Activated T-cell treated with anti-CD3 and anti-CD28 coated beads, Interleukin-2, amount 50 U/mL, for 24 hours (primary cell): ENCODE data around the gene ORM1.
"Not testable (repeated sequence)": the region's sequence is repeated elsewhere in the genome, so short reads cannot be mapped to it uniquely, and the experiment has no call there.

ENCODE experiments used
- DNase-seq: peaks from one replicate; pipeline ENCODE4 v3.0.0-alpha.2; 2020
- H3K27ac Mint-ChIP-seq: 2 replicates; pipeline ENCODE4 v1.8.0; 2020; ENCODE audit warnings: mild to moderate bottlenecking, mixed read lengths
- H3K27me3 Mint-ChIP-seq: 2 replicates; pipeline ENCODE4 v1.8.0; 2020; ENCODE audit warnings: mixed read lengths
- H3K36me3 Mint-ChIP-seq: 2 replicates; pipeline ENCODE4 v1.8.0; 2020; ENCODE audit warnings: low read depth, mixed read lengths
- H3K4me1 Mint-ChIP-seq: 2 replicates; pipeline ENCODE4 v1.8.0; 2020; ENCODE audit warnings: low read depth, mixed read lengths
- H3K4me3 Mint-ChIP-seq: 2 replicates; pipeline ENCODE4 v1.8.0; 2020; ENCODE audit warnings: mild to moderate bottlenecking, moderate library complexity, mixed read lengths
- H3K9me3 Mint-ChIP-seq: 2 replicates; pipeline ENCODE4 v1.8.0; 2020; ENCODE audit warnings: mixed read lengths

The ORM1 gene

GRCh38 chr9:114321759-114322158 is 1.1 kb upstream of the ORM1 start:
- Mint-ChIP-seq H3K9me3 (no peaks in the 10 kb centered on the region), H3K4me3 (no peak overlapping the region), H3K4me1 (peaks cover 10% of the 10 kb centered on the region), H3K36me3 (no peaks in the 10 kb centered on the region), H3K27me3 (peaks cover 11% of the 10 kb centered on the region), H3K27ac (peak overlapping the region; percentile 55)
- no peak for DNase-seq

- H3K9me3 Mint-ChIP-seq, DNase-seq, H3K27ac Mint-ChIP-seq, H3K4me3 Mint-ChIP-seq, H3K36me3 Mint-ChIP-seq: not testable (repeated sequence)
- peaks cover 11% of the 10 kb centered on the region for H3K27me3 Mint-ChIP-seq
- peaks cover 10% of the 10 kb centered on the region for H3K4me1 Mint-ChIP-seq
These were observed 609 bp upstream of the ORM1 start for GRCh38 chr9:114322160-114322818.

- not testable (repeated sequence) for DNase-seq, H3K4me1 Mint-ChIP-seq, H3K36me3 Mint-ChIP-seq, H3K27me3 Mint-ChIP-seq, H3K9me3 Mint-ChIP-seq, H3K27ac Mint-ChIP-seq, H3K4me3 Mint-ChIP-seq
These were observed 951 bp downstream of the ORM1 start for GRCh38 chr9:114323849-114324248.

- no peaks in the 10 kb centered on the region for H3K27me3 Mint-ChIP-seq
- no peak overlapping the region for H3K4me3 Mint-ChIP-seq
- no peak for DNase-seq
- H3K36me3 Mint-ChIP-seq, result no peaks in the 10 kb centered on the region
- H3K9me3 Mint-ChIP-seq, result no peaks in the 10 kb centered on the region
- peaks cover 9% of the 10 kb centered on the region for H3K4me1 Mint-ChIP-seq
- H3K27ac Mint-ChIP-seq, result no peak overlapping the region
These were observed 1.6 kb downstream of the ORM1 start for GRCh38 chr9:114324492-114324891.

- not testable (repeated sequence) for DNase-seq, H3K36me3 Mint-ChIP-seq, H3K27me3 Mint-ChIP-seq, H3K9me3 Mint-ChIP-seq, H3K4me1 Mint-ChIP-seq, H3K27ac Mint-ChIP-seq, H3K4me3 Mint-ChIP-seq
These were observed 2.1 kb downstream of the ORM1 start for GRCh38 chr9:114324965-114325364.

- not testable (repeated sequence) for H3K36me3 Mint-ChIP-seq, H3K27me3 Mint-ChIP-seq, H3K4me3 Mint-ChIP-seq, H3K27ac Mint-ChIP-seq, H3K9me3 Mint-ChIP-seq, DNase-seq
- peaks cover 12% of the 10 kb centered on the region for H3K4me1 Mint-ChIP-seq
These were observed 2.9 kb downstream of the ORM1 start for GRCh38 chr9:114325684-114326254.

GRCh38 chr9:114327749-114328148 is 4.9 kb downstream of the ORM1 start:
- Mint-ChIP-seq H3K4me3 (no peak overlapping the region), H3K27me3 (no peaks in the 10 kb centered on the region), H3K9me3 (no peaks in the 10 kb centered on the region), H3K36me3 (no peaks in the 10 kb centered on the region), H3K27ac (no peak overlapping the region), H3K4me1 (peaks cover 15% of the 10 kb centered on the region)
- no peak for DNase-seq

GRCh38 chr9:114328357-114328820 is 5.5 kb downstream of the ORM1 start:
- not testable (repeated sequence) for H3K36me3 Mint-ChIP-seq, DNase-seq, H3K27me3 Mint-ChIP-seq, H3K4me3 Mint-ChIP-seq, H3K27ac Mint-ChIP-seq, H3K9me3 Mint-ChIP-seq
- peaks cover 15% of the 10 kb centered on the region for H3K4me1 Mint-ChIP-seq

GRCh38 chr9:114328937-114329624 is 6.2 kb downstream of the ORM1 start:
- H3K9me3 Mint-ChIP-seq, H3K27ac Mint-ChIP-seq, H3K36me3 Mint-ChIP-seq, H3K4me3 Mint-ChIP-seq, H3K27me3 Mint-ChIP-seq, DNase-seq: not testable (repeated sequence)
- H3K4me1 Mint-ChIP-seq, result peaks cover 15% of the 10 kb centered on the region

GRCh38 chr9:114329625-114330022 is 6.7 kb downstream of the ORM1 start, which contains the start of gene ORM2:
Gene ORM2 (plus strand): TSS chr9:114329869. CDS start chr9:114329905, 36 bp downstream.
- not testable (repeated sequence) for DNase-seq, H3K36me3 Mint-ChIP-seq, H3K27me3 Mint-ChIP-seq, H3K4me3 Mint-ChIP-seq, H3K9me3 Mint-ChIP-seq
- Mint-ChIP-seq H3K27ac (peak within 1 kb of the TSS; percentile 60), H3K4me1 (peaks cover 15% of the 10 kb centered on the region)

GRCh38 chr9:114330636-114331035 is 7.7 kb downstream of the ORM1 start:
- Mint-ChIP-seq H3K9me3 (peaks cover 2% of the 10 kb centered on the region), H3K36me3 (peaks cover 13% of the 10 kb centered on the region), H3K27me3 (no peaks in the 10 kb centered on the region), H3K4me3 (no peak overlapping the region), H3K27ac (peak overlapping the region; percentile 60), H3K4me1 (peaks cover 16% of the 10 kb centered on the region)
- no peak for DNase-seq

- DNase-seq, H3K27me3 Mint-ChIP-seq, H3K9me3 Mint-ChIP-seq, H3K4me3 Mint-ChIP-seq: not testable (repeated sequence)
- H3K27ac Mint-ChIP-seq, result peak overlapping the region; percentile 9
- H3K36me3 Mint-ChIP-seq, result peaks cover 21% of the 10 kb centered on the region
- peaks cover 16% of the 10 kb centered on the region for H3K4me1 Mint-ChIP-seq
These were observed 8.6 kb downstream of the ORM1 start for GRCh38 chr9:114331229-114332195.

GRCh38 chr9:114332474-114333040 is 9.7 kb downstream of the ORM1 start:
- H3K27ac Mint-ChIP-seq, result peak overlapping the region; percentile 80
- not testable (repeated sequence) for H3K4me3 Mint-ChIP-seq

GRCh38 chr9:114333718-114334117 is 10.8 kb downstream of the ORM1 start:
- not testable (repeated sequence) for H3K4me3 Mint-ChIP-seq, H3K27ac Mint-ChIP-seq, H3K9me3 Mint-ChIP-seq, H3K27me3 Mint-ChIP-seq, DNase-seq
- Mint-ChIP-seq H3K4me1 (peaks cover 18% of the 10 kb centered on the region), H3K36me3 (peaks cover 43% of the 10 kb centered on the region)

More at GRCh38 chr9:114332474-114333040, 9.7 kb downstream of the ORM1 start:
- not testable (repeated sequence) for DNase-seq, H3K27me3 Mint-ChIP-seq, H3K9me3 Mint-ChIP-seq
- Mint-ChIP-seq H3K36me3 (peaks cover 32% of the 10 kb centered on the region), H3K4me1 (peaks cover 16% of the 10 kb centered on the region)
